ENCODE data around the gene ENPP1.
A peak's percentile ranks its signal among the peaks of the same experiment; 100 is the strongest.

The ENPP1 gene

GRCh38 chr6:131917763-131918649 lies 110.2 kb downstream of the ENPP1 start:
- DNase-seq = no peak

GRCh38 chr6:131918650-131919355 lies 111.0 kb downstream of the ENPP1 start:
- DNase-seq = no peak

GRCh38 chr6:131920656-131921055 lies 112.8 kb downstream of the ENPP1 start:
- no peak for DNase-seq

- peak; percentile 23 to 51 for DNase-seq
Observed at GRCh38 chr6:131923356-131923755, 115.5 kb downstream of the ENPP1 start.

- DNase-seq = no peak
Observed at GRCh38 chr6:131924881-131925474, 117.2 kb downstream of the ENPP1 start.

- DNase-seq = no peak
Observed at GRCh38 chr6:131929264-131929663, 121.4 kb downstream of the ENPP1 start.

GRCh38 chr6:131929976-131930375 lies 122.2 kb downstream of the ENPP1 start:
- DNase-seq = no peak

GRCh38 chr6:131931063-131931750 lies 123.4 kb downstream of the ENPP1 start:
- DNase-seq = no peak

GRCh38 chr6:131936156-131936555 lies 128.3 kb downstream of the ENPP1 start:
- DNase-seq = no peak

GRCh38 chr6:131937226-131937625 lies 129.4 kb downstream of the ENPP1 start:
- DNase-seq = no peak

- DNase-seq = no peak
Observed at GRCh38 chr6:131937703-131938631, 130.1 kb downstream of the ENPP1 start.

Measured in stimulated activated CD4-positive, alpha-beta T cell treated with anti-CD3 and anti-CD28 coated beads, Interleukin-2, amount 100 ng/mL, for 24 hours (primary cell).